Ascending aorta (tissue), 2 donors: ENCODE results near the gene TMEM50A. TPM values are rescaled to one million over a fixed set of nuclear protein-coding genes. Genes with fewer than 3 reads are reported as not detected.
A peak's percentile ranks its signal among the peaks of the same experiment; 100 is the strongest.

ENCODE experiments used
- DNase-seq, 2 donors: peaks; one replicate each; pipeline ENCODE4 v3.0.0-alpha.2; 2019; ENCODE audit warnings: low spot score in 2 of 2
- H3K27ac ChIP-seq, 2 donors: fragments of 200-600 bp; sonication (generic); one replicate each; pipeline ENCODE4 v1.5.1; 2016 to 2017; ENCODE audit warnings: mild to moderate bottlenecking in 1 of 2
- H3K27me3 ChIP-seq: fragments of 200-600 bp; sonication (generic); one replicate; pipeline ENCODE4 v1.5.1; 2017
- H3K36me3 ChIP-seq, 2 donors: fragments of 200-600 bp; sonication (generic); one replicate each; pipeline ENCODE4 v1.5.1; 2016
- H3K4me1 ChIP-seq, 2 donors: fragments of 200-600 bp; sonication (generic); one replicate each; pipeline ENCODE4 v1.5.1; 2016 to 2017; ENCODE audit warnings: mild to moderate bottlenecking in 1 of 2
- H3K4me3 ChIP-seq, 2 donors: fragments of 200-600 bp; sonication (generic); one replicate each; pipeline ENCODE4 v1.5.1; 2016 to 2017; ENCODE audit warnings: mild to moderate bottlenecking in 1 of 2
- H3K9me3 ChIP-seq, 2 donors: fragments of 200-600 bp; sonication (generic); one replicate each; pipeline ENCODE4 v1.5.1; 2016
- CTCF ChIP-seq, 3 experiments: fragments of 200-600 bp in 2 of 3; fragments of 450-650 bp in 1 of 3; sonication (generic) in 2 of 3; IDR thresholded peaks; one replicate each; pipeline ENCODE4 v1.5.1; 2016 to 2019; ENCODE audit warnings: antibody characterized with exemption in 3 of 3, mild to moderate bottlenecking in 1 of 3, moderate library complexity in 1 of 3
- intact Hi-C: fragments of 100-400 bp; cut with DNase I; formaldehyde crosslinking; loops from one replicate; pipeline ENCODE4 v1.15.1; 2023
- total RNA-seq: library from RNA; depleted of rRNA; stranded (reverse); fragments of >200 nt; gene quantifications from one replicate; pipeline ENCODE4 v1.1.0, GENCODE V29; 2016

TMEM50A gene
- total RNA-seq, 1 donor from 2014 or later = 143 TPM

- Histone ChIP-seq H3K4me3 (peak overlapping the region; percentile 85 to 98), H3K27ac (peak overlapping the region; percentile 98 to 100), H3K4me1 (peaks cover 7 to 19% of the 10 kb centered on the region in 2 donors), H3K9me3 (no peaks in the 10 kb centered on the region), H3K27me3 (no peaks in the 10 kb centered on the region), H3K36me3 (peaks cover 0 to 5% of the 10 kb centered on the region in 2 donors)
- intact Hi-C loops = loop anchor here (2.0 kb wide), 3 partner anchors 92 to 106 kb away; partner anchors contain the start of genes MACO1, RSRP1 and SYF2
- no peak for TF ChIP-seq CTCF (IDR thresholded peaks at IDR 0.05)
- no peak for DNase-seq
Measured at GRCh38 chr1:25338986-25339385, 852 bp downstream of the TMEM50A start.

- Histone ChIP-seq H3K36me3 (peaks cover 15 to 21% of the 10 kb centered on the region in 2 donors), H3K27me3 (no peaks in the 10 kb centered on the region), H3K4me3 (no peak overlapping the region), H3K27ac (no peak overlapping the region), H3K4me1 (peaks cover 7 to 24% of the 10 kb centered on the region in 2 donors), H3K9me3 (no peaks in the 10 kb centered on the region)
- DNase-seq = no peak
- intact Hi-C loops = no loop called here
- TF ChIP-seq CTCF (IDR thresholded peaks at IDR 0.05) = no peak
Measured at GRCh38 chr1:25341746-25342145, 3.6 kb downstream of the TMEM50A start.

- TF ChIP-seq CTCF (IDR thresholded peaks at IDR 0.05) = no peak
- no peak for DNase-seq
- Histone ChIP-seq H3K9me3 (no peaks in the 10 kb centered on the region), H3K36me3 (peaks cover 18 to 21% of the 10 kb centered on the region in 2 donors), H3K4me3 (no peak overlapping the region), H3K27ac (no peak overlapping the region), H3K27me3 (no peaks in the 10 kb centered on the region), H3K4me1 (peaks cover 7 to 24% of the 10 kb centered on the region in 2 donors)
- intact Hi-C loops = no loop called here
Measured at GRCh38 chr1:25342846-25343245, 4.7 kb downstream of the TMEM50A start.

GRCh38 chr1:25343872-25344271, 5.7 kb downstream of the TMEM50A start:
- Histone ChIP-seq H3K27ac (no peak overlapping the region), H3K36me3 (peaks cover 20 to 25% of the 10 kb centered on the region in 2 donors), H3K9me3 (no peaks in the 10 kb centered on the region), H3K4me1 (peaks cover 7 to 24% of the 10 kb centered on the region in 2 donors), H3K4me3 (no peak overlapping the region), H3K27me3 (no peaks in the 10 kb centered on the region)
- no peak for TF ChIP-seq CTCF (IDR thresholded peaks at IDR 0.05)
- intact Hi-C loops = no loop called here
- no peak for DNase-seq

GRCh38 chr1:25347556-25347955, 9.4 kb downstream of the TMEM50A start:
- Histone ChIP-seq H3K27me3 (no peaks in the 10 kb centered on the region), H3K4me1 (peaks cover 0 to 9% of the 10 kb centered on the region in 2 donors), H3K9me3 (no peaks in the 10 kb centered on the region), H3K4me3 (no peak overlapping the region), H3K27ac (no peak overlapping the region), H3K36me3 (peaks cover 27 to 34% of the 10 kb centered on the region in 2 donors)
- DNase-seq = no peak
- TF ChIP-seq CTCF (IDR thresholded peaks at IDR 0.05) = no peak
- intact Hi-C loops = no loop called here

- no peaks in the 10 kb centered on the region for H3K9me3 ChIP-seq
- DNase-seq = no peak
- H3K27ac ChIP-seq = no peak overlapping the region
- peaks cover 43 to 50% of the 10 kb centered on the region in 2 donors for H3K36me3 ChIP-seq
- intact Hi-C loops = no loop called here
- no peak for TF ChIP-seq CTCF (IDR thresholded peaks at IDR 0.05)
- H3K4me3 ChIP-seq = no peak overlapping the region
- H3K27me3 ChIP-seq = no peaks in the 10 kb centered on the region
- peaks cover 0 to under 1% of the 10 kb centered on the region in 2 donors for H3K4me1 ChIP-seq
Measured at GRCh38 chr1:25349606-25350005, 11.5 kb downstream of the TMEM50A start.
